Measurements from ENCODE around the gene KIFC3.
"Not testable (repeated sequence)": the region's sequence is repeated elsewhere in the genome, so short reads cannot be mapped to it uniquely, and the experiment has no call there.

KIFC3 gene

GRCh38 chr16:57802341-57803133 lies at the start of gene KIFC3:
Gene KIFC3 (minus strand): TSS chr16:57802491. CDS start chr16:57798243, 4,248 bp downstream.
- DNase-seq = peak; percentile 90
- H3K4me1 Mint-ChIP-seq = peaks cover 58% of the 10 kb centered on the region
- peak within 1 kb of the TSS; percentile 71 for H3K27ac Mint-ChIP-seq

GRCh38 chr16:57848181-57848580 lies 45.9 kb upstream of the KIFC3 start:
- no peak for TF ChIP-seq CTCF (IDR thresholded peaks at IDR 0.05)
- Mint-ChIP-seq H3K9me3 (no peaks in the 10 kb centered on the region), H3K27me3 (ENCODE audit: low read depth, poor library complexity) (peaks cover 47% of the 10 kb centered on the region), H3K27ac (no peak overlapping the region), H3K4me3 (no peak overlapping the region), H3K4me1 (peaks cover 7% of the 10 kb centered on the region), H3K36me3 (ENCODE audit: low read depth) (no peaks in the 10 kb centered on the region)
- no peak for DNase-seq

More at GRCh38 chr16:57802341-57803133, at the start of gene KIFC3:
- Mint-ChIP-seq H3K4me3 (peak within 1 kb of the TSS; percentile 87), H3K36me3 (ENCODE audit: low read depth) (no peaks in the 10 kb centered on the region), H3K27me3 (ENCODE audit: low read depth, poor library complexity) (peaks cover 44% of the 10 kb centered on the region), H3K9me3 (no peaks in the 10 kb centered on the region)
- no peak for TF ChIP-seq CTCF (IDR thresholded peaks at IDR 0.05)

- H3K9me3 Mint-ChIP-seq; H3K27ac Mint-ChIP-seq; H3K36me3 Mint-ChIP-seq (ENCODE audit: low read depth); H3K4me3 Mint-ChIP-seq; DNase-seq: not testable (repeated sequence)
- Mint-ChIP-seq H3K27me3 (ENCODE audit: low read depth, poor library complexity) (peaks cover 51% of the 10 kb centered on the region), H3K4me1 (peaks cover 11% of the 10 kb centered on the region)
Observed at GRCh38 chr16:57846931-57847330, 44.6 kb upstream of the KIFC3 start.

- DNase-seq = no peak
- no peak for TF ChIP-seq CTCF (IDR thresholded peaks at IDR 0.05)
- no peak overlapping the region for H3K27ac Mint-ChIP-seq
Observed at GRCh38 chr16:57846078-57846697, 43.9 kb upstream of the KIFC3 start.

GRCh38 chr16:57845115-57845514 lies 42.8 kb upstream of the KIFC3 start:
- Mint-ChIP-seq H3K4me3 (no peak overlapping the region), H3K27me3 (ENCODE audit: low read depth, poor library complexity) (peaks cover 51% of the 10 kb centered on the region), H3K27ac (no peak overlapping the region), H3K9me3 (no peaks in the 10 kb centered on the region), H3K4me1 (peaks cover 15% of the 10 kb centered on the region), H3K36me3 (ENCODE audit: low read depth) (no peaks in the 10 kb centered on the region)
- DNase-seq = no peak
- no peak for TF ChIP-seq CTCF (IDR thresholded peaks at IDR 0.05)

More at GRCh38 chr16:57846078-57846697, 43.9 kb upstream of the KIFC3 start:
- H3K36me3 Mint-ChIP-seq (ENCODE audit: low read depth) = no peaks in the 10 kb centered on the region
- peaks cover 51% of the 10 kb centered on the region for H3K27me3 Mint-ChIP-seq (ENCODE audit: low read depth, poor library complexity)
- H3K4me1 Mint-ChIP-seq = peaks cover 15% of the 10 kb centered on the region
- H3K4me3 Mint-ChIP-seq = no peak overlapping the region
- no peaks in the 10 kb centered on the region for H3K9me3 Mint-ChIP-seq

GRCh38 chr16:57844416-57845030 lies 42.2 kb upstream of the KIFC3 start:
- H3K9me3 Mint-ChIP-seq = no peaks in the 10 kb centered on the region
- no peak for TF ChIP-seq CTCF (IDR thresholded peaks at IDR 0.05)
- DNase-seq = no peak
- peaks cover 48% of the 10 kb centered on the region for H3K27me3 Mint-ChIP-seq (ENCODE audit: low read depth, poor library complexity)
- peaks cover 15% of the 10 kb centered on the region for H3K4me1 Mint-ChIP-seq
- H3K36me3 Mint-ChIP-seq (ENCODE audit: low read depth) = no peaks in the 10 kb centered on the region
- no peak overlapping the region for H3K4me3 Mint-ChIP-seq
- H3K27ac Mint-ChIP-seq = no peak overlapping the region
